ENCODE results near the gene FPR3.
"Not testable (repeated sequence)": the region's sequence is repeated elsewhere in the genome, so short reads cannot be mapped to it uniquely, and the experiment has no call there.

Gene FPR3

GRCh38 chr19:51804789-51805188, 9.8 kb downstream of the FPR3 start:
- H3K4me3 ChIP-seq (ENCODE audit: control insufficient read depth in 1 of 7, extremely low read depth in 1 of 7, insufficient read depth in 4 of 7, low read depth in 2 of 7, low read length in 6 of 7); H3K9me3 ChIP-seq (ENCODE audit: control extremely low read depth in 1 of 5, control insufficient read depth in 4 of 5, insufficient read depth in 2 of 5, low read depth in 1 of 5, low read length in 4 of 5); CTCF ChIA-PET; H3K27me3 ChIP-seq (replicated peaks in 2 of 5; ENCODE audit: control insufficient read depth in 4 of 5, insufficient read depth in 5 of 5, low read length in 4 of 5); H3K27ac ChIP-seq (ENCODE audit: insufficient read depth in 1 of 2, low read depth in 1 of 2, low read length in 2 of 2, poor library complexity in 1 of 2, severe bottlenecking in 2 of 2); H3K36me3 ChIP-seq (ENCODE audit: control insufficient read depth in 4 of 4, insufficient read depth in 4 of 4, low read length in 3 of 4); DNase-seq; POLR2A ChIA-PET: not testable (repeated sequence)
- H3K4me1 ChIP-seq (ENCODE audit: control extremely low read depth in 1 of 4, control insufficient read depth in 4 of 4, insufficient read depth in 4 of 4, low read length in 3 of 4) = peaks cover 0 to 11% (median 6%) of the 10 kb centered on the region in 4 experiments
- WGBS (ENCODE audit: insufficient coverage) = 96% methylated on average over 4 of the region's 9 CpGs

GRCh38 chr19:51805396-51805795, 10.4 kb downstream of the FPR3 start:
- 94% methylated on average over 8 of the region's 8 CpGs for WGBS (ENCODE audit: insufficient coverage)
- H3K27ac ChIP-seq (ENCODE audit: insufficient read depth in 1 of 2, low read depth in 1 of 2, low read length in 2 of 2, poor library complexity in 1 of 2, severe bottlenecking in 2 of 2); H3K9me3 ChIP-seq (ENCODE audit: control extremely low read depth in 1 of 5, control insufficient read depth in 4 of 5, insufficient read depth in 2 of 5, low read depth in 1 of 5, low read length in 4 of 5); DNase-seq; H3K4me3 ChIP-seq (ENCODE audit: control insufficient read depth in 1 of 7, extremely low read depth in 1 of 7, insufficient read depth in 4 of 7, low read depth in 2 of 7, low read length in 6 of 7); H3K36me3 ChIP-seq (ENCODE audit: control insufficient read depth in 4 of 4, insufficient read depth in 4 of 4, low read length in 3 of 4); H3K27me3 ChIP-seq (replicated peaks in 2 of 5; ENCODE audit: control insufficient read depth in 4 of 5, insufficient read depth in 5 of 5, low read length in 4 of 5); POLR2A ChIA-PET; CTCF ChIA-PET: not testable (repeated sequence)
- H3K4me1 ChIP-seq (ENCODE audit: control extremely low read depth in 1 of 4, control insufficient read depth in 4 of 4, insufficient read depth in 4 of 4, low read length in 3 of 4) = peaks cover 0 to 11% (median 6%) of the 10 kb centered on the region in 4 experiments

- H3K27ac ChIP-seq (ENCODE audit: insufficient read depth in 1 of 2, low read depth in 1 of 2, low read length in 2 of 2, poor library complexity in 1 of 2, severe bottlenecking in 2 of 2); POLR2A ChIA-PET; CTCF ChIA-PET; H3K27me3 ChIP-seq (replicated peaks in 2 of 5; ENCODE audit: control insufficient read depth in 4 of 5, insufficient read depth in 5 of 5, low read length in 4 of 5); DNase-seq; H3K4me3 ChIP-seq (ENCODE audit: control insufficient read depth in 1 of 7, extremely low read depth in 1 of 7, insufficient read depth in 4 of 7, low read depth in 2 of 7, low read length in 6 of 7); H3K9me3 ChIP-seq (ENCODE audit: control extremely low read depth in 1 of 5, control insufficient read depth in 4 of 5, insufficient read depth in 2 of 5, low read depth in 1 of 5, low read length in 4 of 5); H3K36me3 ChIP-seq (ENCODE audit: control insufficient read depth in 4 of 4, insufficient read depth in 4 of 4, low read length in 3 of 4): not testable (repeated sequence)
- peaks cover 0 to 11% (median 6%) of the 10 kb centered on the region in 4 experiments for H3K4me1 ChIP-seq (ENCODE audit: control extremely low read depth in 1 of 4, control insufficient read depth in 4 of 4, insufficient read depth in 4 of 4, low read length in 3 of 4)
- 92% methylated on average over 2 of the region's 5 CpGs for WGBS (ENCODE audit: insufficient coverage)
Measured at GRCh38 chr19:51806571-51806970, 11.6 kb downstream of the FPR3 start.

GRCh38 chr19:51807111-51807701, 12.2 kb downstream of the FPR3 start:
- no peak for DNase-seq
- no peaks in the 10 kb centered on the region for H3K36me3 ChIP-seq (ENCODE audit: control insufficient read depth in 4 of 4, insufficient read depth in 4 of 4, low read length in 3 of 4)

GRCh38 chr19:51807925-51808324, 13.0 kb downstream of the FPR3 start:
- H3K27me3 ChIP-seq (replicated peaks in 2 of 5; ENCODE audit: control insufficient read depth in 4 of 5, insufficient read depth in 5 of 5, low read length in 4 of 5) = no peaks in the 10 kb centered on the region
- POLR2A ChIA-PET = no interaction called here
- peaks cover under 1 to 11% (median 6%) of the 10 kb centered on the region in 5 experiments for H3K9me3 ChIP-seq (ENCODE audit: control extremely low read depth in 1 of 5, control insufficient read depth in 4 of 5, insufficient read depth in 2 of 5, low read depth in 1 of 5, low read length in 4 of 5)
- H3K27ac ChIP-seq (ENCODE audit: insufficient read depth in 1 of 2, low read depth in 1 of 2, low read length in 2 of 2, poor library complexity in 1 of 2, severe bottlenecking in 2 of 2) = no peak overlapping the region
- H3K4me3 ChIP-seq (ENCODE audit: control insufficient read depth in 1 of 7, extremely low read depth in 1 of 7, insufficient read depth in 4 of 7, low read depth in 2 of 7, low read length in 6 of 7) = no peak overlapping the region
- WGBS (ENCODE audit: insufficient coverage) = no CpG with 5 or more reads among the region's 2 CpGs
- CTCF ChIA-PET = no interaction called here
- H3K36me3 ChIP-seq (ENCODE audit: control insufficient read depth in 4 of 4, insufficient read depth in 4 of 4, low read length in 3 of 4) = no peaks in the 10 kb centered on the region
- H3K4me1 ChIP-seq (ENCODE audit: control extremely low read depth in 1 of 4, control insufficient read depth in 4 of 4, insufficient read depth in 4 of 4, low read length in 3 of 4) = peaks cover 0 to 11% (median 6%) of the 10 kb centered on the region in 4 experiments
- DNase-seq = no peak

More at GRCh38 chr19:51807111-51807701, 12.2 kb downstream of the FPR3 start:
- POLR2A ChIA-PET = no interaction called here
- H3K4me1 ChIP-seq (ENCODE audit: control extremely low read depth in 1 of 4, control insufficient read depth in 4 of 4, insufficient read depth in 4 of 4, low read length in 3 of 4) = peaks cover 0 to 11% (median 6%) of the 10 kb centered on the region in 4 experiments
- H3K9me3 ChIP-seq (ENCODE audit: control extremely low read depth in 1 of 5, control insufficient read depth in 4 of 5, insufficient read depth in 2 of 5, low read depth in 1 of 5, low read length in 4 of 5) = peaks cover 0 to 9% (median 6%) of the 10 kb centered on the region in 5 experiments
- CTCF ChIA-PET = no interaction called here
- 86% methylated on average over 6 of the region's 6 CpGs for WGBS (ENCODE audit: insufficient coverage)
- no peaks in the 10 kb centered on the region for H3K27me3 ChIP-seq (replicated peaks in 2 of 5; ENCODE audit: control insufficient read depth in 4 of 5, insufficient read depth in 5 of 5, low read length in 4 of 5)
- no peak overlapping the region for H3K27ac ChIP-seq (ENCODE audit: insufficient read depth in 1 of 2, low read depth in 1 of 2, low read length in 2 of 2, poor library complexity in 1 of 2, severe bottlenecking in 2 of 2)
- no peak overlapping the region for H3K4me3 ChIP-seq (ENCODE audit: control insufficient read depth in 1 of 7, extremely low read depth in 1 of 7, insufficient read depth in 4 of 7, low read depth in 2 of 7, low read length in 6 of 7)

- ChIA-PET CTCF (interaction anchor here (0.6 kb wide), 1 partner anchor 98 kb away, joined by 3 read pairs; no protein-coding TSS in a partner anchor), POLR2A (no interaction called here)
- Histone ChIP-seq H3K4me3 (ENCODE audit: control insufficient read depth in 1 of 7, extremely low read depth in 1 of 7, insufficient read depth in 4 of 7, low read depth in 2 of 7, low read length in 6 of 7) (no peak overlapping the region), H3K27ac (ENCODE audit: insufficient read depth in 1 of 2, low read depth in 1 of 2, low read length in 2 of 2, poor library complexity in 1 of 2, severe bottlenecking in 2 of 2) (no peak overlapping the region), H3K9me3 (ENCODE audit: control extremely low read depth in 1 of 5, control insufficient read depth in 4 of 5, insufficient read depth in 2 of 5, low read depth in 1 of 5, low read length in 4 of 5) (peaks cover 2 to 13% (median 6%) of the 10 kb centered on the region in 5 experiments), H3K4me1 (ENCODE audit: control extremely low read depth in 1 of 4, control insufficient read depth in 4 of 4, insufficient read depth in 4 of 4, low read length in 3 of 4) (peaks cover 0 to 10% (median 4%) of the 10 kb centered on the region in 4 experiments), H3K36me3 (ENCODE audit: control insufficient read depth in 4 of 4, insufficient read depth in 4 of 4, low read length in 3 of 4) (no peaks in the 10 kb centered on the region), H3K27me3 (replicated peaks in 2 of 5; ENCODE audit: control insufficient read depth in 4 of 5, insufficient read depth in 5 of 5, low read length in 4 of 5) (no peaks in the 10 kb centered on the region)
- no peak for DNase-seq
- WGBS (ENCODE audit: insufficient coverage) = 89% methylated on average over 4 of the region's 8 CpGs
Measured at GRCh38 chr19:51808333-51808986, 13.5 kb downstream of the FPR3 start.

- Histone ChIP-seq H3K27ac (ENCODE audit: insufficient read depth in 1 of 2, low read depth in 1 of 2, low read length in 2 of 2, poor library complexity in 1 of 2, severe bottlenecking in 2 of 2) (no peak overlapping the region), H3K9me3 (ENCODE audit: control extremely low read depth in 1 of 5, control insufficient read depth in 4 of 5, insufficient read depth in 2 of 5, low read depth in 1 of 5, low read length in 4 of 5) (peaks cover 2 to 19% (median 8%) of the 10 kb centered on the region in 5 experiments), H3K27me3 (replicated peaks in 2 of 5; ENCODE audit: control insufficient read depth in 4 of 5, insufficient read depth in 5 of 5, low read length in 4 of 5) (no peaks in the 10 kb centered on the region), H3K4me3 (ENCODE audit: control insufficient read depth in 1 of 7, extremely low read depth in 1 of 7, insufficient read depth in 4 of 7, low read depth in 2 of 7, low read length in 6 of 7) (no peak overlapping the region), H3K4me1 (ENCODE audit: control extremely low read depth in 1 of 4, control insufficient read depth in 4 of 4, insufficient read depth in 4 of 4, low read length in 3 of 4) (no peaks in the 10 kb centered on the region), H3K36me3 (ENCODE audit: control insufficient read depth in 4 of 4, insufficient read depth in 4 of 4, low read length in 3 of 4) (no peaks in the 10 kb centered on the region)
- DNase-seq = no peak
- WGBS (ENCODE audit: insufficient coverage) = 89% methylated on average over 4 of the region's 4 CpGs
- ChIA-PET CTCF (no interaction called here), POLR2A (no interaction called here)
Measured at GRCh38 chr19:51809787-51810186, 14.8 kb downstream of the FPR3 start.
